NCI-H2227 (cell line): Measurements from ENCODE around the gene ARFGEF3.
"Not testable (repeated sequence)": the region's sequence is repeated elsewhere in the genome, so short reads cannot be mapped to it uniquely, and the experiment has no call there.

Experiments used
- DNase-seq: peaks from one replicate; lab custom pipeline; 2025; ENCODE audit not compliant: unreplicated experiment; lab: John Stamatoyannopoulos, UW

ARFGEF3 gene

DNA sequence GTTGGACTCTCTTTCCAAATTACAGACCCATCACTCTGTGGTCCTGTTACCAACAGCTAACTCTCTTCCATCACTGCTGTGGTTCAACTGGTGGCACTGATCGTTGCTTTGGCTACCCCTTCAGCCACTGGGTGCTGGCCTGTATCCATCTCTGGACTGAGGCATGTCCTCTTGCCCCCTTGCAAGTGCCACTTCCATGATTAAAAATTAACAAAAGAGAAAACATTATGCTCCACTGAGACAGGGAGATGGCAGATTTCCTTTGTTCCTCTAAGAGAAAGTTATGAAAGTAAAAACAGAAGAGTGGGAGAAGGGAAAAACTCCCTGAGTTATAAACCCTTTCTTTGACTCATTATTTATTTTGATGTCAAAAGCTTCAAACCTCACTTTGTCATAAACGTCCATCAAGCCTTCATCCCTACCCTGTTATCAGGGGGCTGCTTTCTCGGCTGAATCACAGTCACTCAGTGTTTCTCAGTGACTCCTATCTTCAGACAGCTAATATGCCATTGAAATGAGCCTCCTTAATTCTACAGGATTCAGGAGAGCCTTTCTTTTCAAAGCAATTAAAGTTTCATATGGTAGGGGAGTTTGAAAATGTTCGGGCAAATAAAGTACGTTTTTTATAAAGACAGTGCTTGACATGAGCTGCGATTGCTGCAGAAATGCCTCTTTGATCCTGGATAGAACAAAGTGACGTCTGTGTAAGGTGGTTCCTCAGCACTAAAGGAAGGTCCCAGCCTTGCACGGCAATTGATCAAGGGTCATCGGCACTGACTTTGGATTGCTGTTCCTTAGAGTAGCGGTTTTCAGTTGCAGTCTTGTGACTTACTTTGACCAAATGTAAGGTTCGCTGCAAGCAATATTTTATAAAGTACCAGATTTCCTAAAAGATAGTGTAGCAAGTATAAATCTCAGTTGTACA lies 106.5 kb downstream of the ARFGEF3 start:
- no peak for DNase-seq

DNA sequence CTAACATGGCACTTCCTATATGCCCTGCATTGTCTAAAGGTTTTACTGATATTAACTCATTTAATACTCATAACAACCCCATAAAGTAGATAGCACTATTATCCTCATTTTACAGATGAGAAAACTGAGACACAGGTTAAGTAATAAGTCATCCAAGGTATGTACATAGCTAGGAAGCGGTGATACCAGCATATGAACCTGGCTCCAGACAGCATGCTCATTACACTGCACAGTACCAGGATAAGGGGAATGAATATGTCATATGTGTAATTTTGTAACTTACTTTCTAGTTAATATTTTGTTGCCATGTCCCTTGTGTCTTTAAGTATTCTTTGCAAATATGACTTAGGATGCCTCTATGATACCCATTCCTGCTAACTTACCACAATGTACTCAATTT lies 109.7 kb downstream of the ARFGEF3 start:
- DNase-seq = no peak

DNA sequence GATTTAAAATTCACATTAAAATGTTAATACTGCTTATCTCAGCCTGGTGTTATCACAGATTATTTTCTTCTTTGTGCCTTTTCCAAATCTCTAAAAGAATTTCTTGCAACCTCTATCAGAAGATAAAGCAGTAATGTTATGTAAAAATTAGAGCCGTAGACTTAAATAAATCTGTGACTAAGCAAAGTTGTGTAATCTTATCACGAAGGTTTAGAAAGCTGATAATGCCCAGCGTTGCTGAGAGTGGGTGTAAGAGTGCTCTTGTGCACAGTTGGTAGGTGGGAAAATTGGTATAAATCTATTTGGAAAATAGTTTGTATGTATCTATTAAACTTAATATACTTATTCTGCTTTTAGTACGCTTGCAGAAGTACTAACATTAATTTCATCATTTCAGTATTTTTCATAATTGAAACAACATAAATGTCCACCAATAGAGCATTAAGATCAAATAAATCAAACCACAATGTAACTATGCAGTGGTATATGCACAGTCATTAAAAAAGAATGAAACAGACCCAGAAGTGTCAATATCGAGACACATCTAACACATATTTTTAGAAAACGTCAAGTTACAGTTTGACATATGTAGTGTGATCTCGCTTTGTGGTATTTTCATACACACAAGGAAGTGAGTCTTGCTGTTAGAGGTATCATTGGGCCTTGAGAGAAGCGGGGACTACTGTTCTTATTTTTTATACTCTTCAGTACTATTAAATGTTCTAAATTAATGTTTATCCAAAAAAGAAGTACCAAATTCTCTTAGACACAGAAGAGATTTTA lies 111.0 kb downstream of the ARFGEF3 start:
- no peak for DNase-seq

DNA sequence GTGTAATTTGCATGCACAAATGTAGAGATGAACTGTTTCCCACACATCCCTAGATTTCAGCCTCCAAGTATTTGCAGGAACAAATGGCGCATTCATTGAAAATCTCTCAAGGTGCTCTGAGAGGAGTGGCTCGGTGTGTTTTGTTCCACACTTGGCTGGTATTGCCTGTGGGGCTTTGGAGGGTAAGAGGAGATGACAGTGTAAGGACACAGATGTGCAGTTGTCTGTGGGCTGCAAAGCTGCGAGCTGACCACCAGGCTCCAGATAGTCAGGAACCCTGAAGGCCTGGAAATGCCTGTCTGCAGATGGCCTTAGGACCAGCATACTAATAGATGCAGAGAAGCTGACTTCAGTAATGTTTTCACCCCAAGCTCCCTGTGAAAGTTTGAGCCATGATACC lies 114.2 kb downstream of the ARFGEF3 start:
- no peak for DNase-seq

DNA sequence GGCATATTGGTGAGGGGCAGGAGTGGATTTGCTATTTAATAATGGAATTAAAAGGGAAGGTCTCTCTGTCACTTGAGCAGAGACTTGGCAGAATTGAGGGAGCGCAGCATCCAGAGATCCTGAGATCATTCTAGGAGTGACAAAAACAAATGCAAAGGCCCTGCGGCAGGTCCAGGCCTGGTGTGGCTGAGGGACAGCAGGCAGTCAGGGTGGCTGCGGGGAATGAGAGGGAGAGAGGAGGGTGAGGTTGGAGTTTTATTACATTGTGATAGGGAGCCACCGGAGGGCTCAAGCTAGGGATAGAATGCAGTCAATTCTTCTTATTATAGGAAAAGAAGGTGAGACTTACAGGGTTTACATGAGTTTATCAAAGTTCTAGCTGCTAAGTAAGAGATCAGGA lies 116.1 kb downstream of the ARFGEF3 start:
- DNase-seq = no peak

DNA sequence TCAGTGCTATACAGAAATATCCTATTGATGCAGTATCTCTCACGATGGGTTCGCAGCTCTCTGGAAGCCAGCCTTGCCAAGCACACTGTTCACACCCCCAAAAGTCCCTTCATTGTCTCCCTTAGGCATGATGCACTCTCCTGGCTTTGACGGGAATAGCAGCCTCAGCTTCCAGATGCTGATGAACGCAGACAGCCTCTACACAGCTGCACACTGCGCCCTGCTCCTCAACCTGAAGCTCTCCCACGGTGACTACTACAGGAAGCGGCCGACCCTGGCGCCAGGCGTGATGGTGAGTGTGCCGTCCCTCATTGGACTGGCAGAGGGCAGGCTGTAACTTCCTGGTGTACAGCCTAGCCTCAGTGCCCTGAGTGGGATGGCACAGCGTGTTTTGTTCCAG lies 116.6 kb downstream of the ARFGEF3 start:
- DNase-seq = no peak

DNA sequence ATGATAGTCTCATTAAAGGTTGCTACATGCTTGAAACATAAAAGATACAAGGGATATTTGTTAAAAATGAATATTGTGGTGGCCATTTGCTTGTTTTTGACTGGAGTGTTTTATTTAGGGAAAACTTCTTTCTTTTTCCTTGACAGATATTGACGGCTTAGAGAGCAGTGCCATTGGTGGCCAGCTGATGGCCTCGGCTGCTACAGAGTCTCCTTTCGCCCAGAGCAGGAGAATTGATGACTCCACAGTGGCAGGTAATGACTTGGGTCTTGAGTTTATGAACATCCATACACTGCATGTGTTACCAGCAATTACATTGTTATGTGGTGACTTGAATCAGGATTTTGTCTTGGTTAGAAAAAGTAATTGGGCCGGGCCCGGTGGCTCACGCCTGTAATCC lies 124.1 kb downstream of the ARFGEF3 start:
- DNase-seq = no peak

DNA sequence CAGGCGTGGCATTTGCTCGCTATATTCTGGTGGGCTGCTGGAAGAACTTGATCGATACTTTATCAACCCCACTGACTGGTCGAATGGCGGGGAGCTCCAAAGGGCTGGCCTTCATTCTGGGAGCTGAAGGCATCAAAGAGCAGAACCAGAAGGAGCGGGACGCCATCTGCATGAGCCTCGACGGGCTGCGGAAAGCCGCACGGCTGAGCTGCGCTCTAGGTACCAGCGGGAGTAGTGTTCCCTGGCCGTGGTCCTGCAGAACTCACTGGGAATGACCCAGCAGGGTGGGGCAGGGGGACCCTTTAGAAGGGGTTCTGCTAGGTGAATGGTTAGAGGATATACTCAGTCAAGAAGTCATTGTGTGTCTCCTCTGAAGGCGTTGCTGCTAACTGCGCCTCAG lies 125.0 kb downstream of the ARFGEF3 start:
- no peak for DNase-seq

DNA sequence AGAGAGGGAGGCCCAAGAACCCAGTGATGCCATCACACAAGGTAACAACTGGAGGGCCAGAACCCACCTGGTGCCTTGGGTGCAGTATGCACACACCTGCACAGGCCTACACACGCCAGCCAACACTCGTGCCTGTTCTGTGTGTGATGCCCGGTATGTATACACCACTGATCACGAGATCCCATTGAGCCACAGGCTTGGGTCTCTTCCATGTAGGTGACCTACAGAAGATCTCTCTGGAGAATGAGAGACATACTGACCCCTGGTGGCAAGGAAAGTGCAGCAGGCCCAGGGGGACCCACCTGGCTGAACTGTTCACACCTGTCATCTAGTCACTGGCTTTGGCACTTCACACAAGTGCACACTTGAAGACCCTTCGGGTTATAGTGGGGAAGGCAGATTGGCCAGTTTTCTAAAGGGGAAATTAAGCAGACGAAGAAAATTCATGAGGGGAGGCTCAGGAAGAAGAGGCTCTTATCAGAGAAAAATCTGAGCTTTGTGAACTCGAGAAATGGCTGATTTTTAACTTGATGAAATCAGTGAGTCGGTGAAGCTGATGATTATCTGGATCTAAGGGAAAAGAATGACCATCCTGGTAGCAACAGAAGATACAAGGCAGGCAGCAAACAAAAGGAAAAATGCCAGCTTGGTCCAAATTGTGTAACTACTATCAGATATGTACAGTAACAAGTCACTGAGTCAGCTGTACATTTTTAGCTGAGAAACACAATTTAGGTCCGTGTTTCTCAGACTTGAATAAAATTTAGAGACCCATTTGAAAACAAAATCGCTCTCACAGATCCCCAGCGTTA lies 125.6 kb downstream of the ARFGEF3 start:
- DNase-seq = no peak

DNA sequence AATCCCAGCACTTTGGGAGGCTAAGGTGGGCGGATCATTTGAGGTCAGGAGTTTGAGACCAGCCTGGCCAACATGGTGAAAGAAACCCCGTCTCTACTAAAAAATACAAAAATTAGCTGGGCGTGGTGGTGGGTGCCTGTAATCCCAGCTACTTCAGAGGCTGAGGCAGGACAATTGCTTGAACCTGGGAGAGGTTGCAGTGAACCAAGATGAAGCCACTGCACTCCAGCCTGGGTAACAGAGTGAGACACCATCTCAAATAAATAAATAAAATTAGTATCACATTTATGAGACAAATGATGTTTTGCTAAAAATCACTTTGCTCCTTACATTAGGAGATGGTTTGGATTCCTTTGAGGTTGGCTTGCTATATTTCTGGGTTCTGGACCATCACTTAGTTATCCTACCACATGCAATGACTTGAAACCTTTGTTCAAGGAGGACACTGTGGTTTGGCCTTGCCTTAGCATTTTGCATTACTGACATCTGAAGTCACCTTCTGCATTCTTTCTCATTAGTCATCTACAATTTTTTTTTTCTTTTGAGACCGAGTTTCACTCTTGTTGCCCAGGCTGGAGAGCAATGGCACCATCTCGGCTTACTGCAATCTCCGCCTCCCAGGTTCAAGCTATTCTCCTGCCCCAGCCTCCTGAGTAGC lies 126.8 kb downstream of the ARFGEF3 start:
- not testable (repeated sequence) for DNase-seq

DNA sequence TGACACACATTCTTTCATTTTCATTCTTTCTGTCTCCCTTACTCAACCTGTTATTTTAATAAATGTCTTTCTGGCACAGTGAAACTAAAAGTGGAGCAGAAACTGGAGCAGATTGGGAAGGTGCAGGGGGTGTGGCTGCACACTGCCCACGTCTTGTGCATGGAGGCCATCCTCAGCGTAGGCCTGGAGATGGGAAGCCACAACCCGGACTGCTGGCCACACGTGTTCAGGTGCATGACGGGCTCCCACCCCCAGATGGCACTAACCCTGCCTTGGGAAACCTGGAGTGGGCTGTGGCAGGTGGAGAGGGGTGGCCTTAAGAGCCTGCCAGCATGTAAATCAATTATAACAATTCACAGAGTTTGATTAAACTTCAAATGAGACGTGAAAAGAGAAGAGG lies 128.0 kb downstream of the ARFGEF3 start:
- no peak for DNase-seq

DNA sequence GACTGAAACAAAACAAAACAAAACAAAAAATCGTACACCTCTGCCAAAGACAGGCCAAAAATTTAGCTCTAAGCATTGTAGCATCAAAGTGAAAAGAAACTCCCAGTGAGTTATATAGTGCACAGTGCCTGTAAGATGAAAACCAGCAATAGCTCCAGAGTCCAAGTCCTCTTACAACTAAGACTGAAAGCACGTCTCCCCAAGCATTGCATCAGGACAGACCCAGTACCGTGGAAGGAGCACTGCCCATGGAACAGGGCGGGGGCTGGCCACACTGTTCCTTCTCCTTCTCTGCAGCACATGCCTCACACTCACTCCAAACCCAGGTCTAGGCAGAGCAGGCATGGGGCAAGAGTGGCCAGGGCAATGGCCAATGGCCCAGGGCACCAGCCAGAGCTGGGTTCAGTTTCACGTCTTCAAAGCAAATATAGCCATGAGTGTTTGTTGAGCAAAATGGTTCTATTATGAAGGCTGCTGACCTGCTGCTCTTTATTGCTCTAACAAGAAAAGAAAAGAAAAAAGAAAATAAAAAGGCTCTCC lies 128.8 kb downstream of the ARFGEF3 start:
- DNase-seq = no peak

DNA sequence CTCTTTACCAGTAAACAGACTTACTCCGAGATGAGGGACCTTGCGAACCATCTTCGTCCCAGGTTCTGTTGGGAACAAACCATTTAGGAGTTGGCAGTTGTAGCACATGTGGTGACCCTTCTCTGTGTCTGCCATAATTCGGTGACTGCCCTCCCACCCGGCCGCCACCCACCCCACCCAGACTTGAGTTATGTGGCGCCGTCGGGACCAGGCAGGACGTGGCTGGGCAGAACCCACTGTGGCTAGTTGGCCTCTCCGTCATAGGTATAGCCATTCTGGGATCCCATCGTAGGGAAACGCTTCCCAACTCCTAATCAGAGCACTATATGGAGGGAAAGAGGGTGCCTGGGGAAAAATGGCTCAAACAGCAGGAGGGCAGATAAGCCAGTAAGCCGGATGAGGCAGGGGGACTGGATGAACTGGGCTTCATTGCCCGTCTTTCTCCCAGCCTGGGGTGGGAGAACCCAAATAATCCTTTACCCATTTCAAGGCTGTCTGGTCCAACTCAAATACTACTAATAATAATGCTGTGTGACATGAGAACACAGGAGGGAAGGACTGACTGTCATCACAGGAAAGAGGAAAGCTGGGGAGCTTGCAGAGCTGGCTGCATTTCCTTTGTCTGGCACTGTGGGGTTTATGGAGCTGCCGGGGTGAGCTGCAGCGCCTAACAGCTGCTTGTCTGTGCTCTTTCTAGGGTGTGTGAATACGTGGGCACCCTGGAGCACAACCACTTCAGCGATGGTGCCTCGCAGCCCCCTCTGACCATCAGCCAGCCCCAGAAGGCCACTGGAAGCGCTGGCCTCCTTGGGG lies 129.5 kb downstream of the ARFGEF3 start:
- no peak for DNase-seq

DNA sequence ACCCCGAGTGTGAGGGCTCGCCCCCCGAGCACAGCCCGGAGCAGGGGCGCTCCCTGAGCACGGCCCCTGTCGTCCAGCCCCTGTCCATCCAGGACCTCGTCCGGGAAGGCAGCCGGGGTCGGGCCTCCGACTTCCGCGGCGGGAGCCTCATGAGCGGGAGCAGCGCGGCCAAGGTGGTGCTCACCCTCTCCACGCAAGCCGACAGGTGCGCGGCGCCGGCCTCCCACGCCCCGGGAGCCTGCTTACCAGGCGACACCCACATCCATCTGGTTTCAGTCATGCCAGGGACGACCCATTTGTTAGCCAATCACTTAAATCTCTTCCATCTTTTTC lies 130.1 kb downstream of the ARFGEF3 start:
- DNase-seq = no peak

DNA sequence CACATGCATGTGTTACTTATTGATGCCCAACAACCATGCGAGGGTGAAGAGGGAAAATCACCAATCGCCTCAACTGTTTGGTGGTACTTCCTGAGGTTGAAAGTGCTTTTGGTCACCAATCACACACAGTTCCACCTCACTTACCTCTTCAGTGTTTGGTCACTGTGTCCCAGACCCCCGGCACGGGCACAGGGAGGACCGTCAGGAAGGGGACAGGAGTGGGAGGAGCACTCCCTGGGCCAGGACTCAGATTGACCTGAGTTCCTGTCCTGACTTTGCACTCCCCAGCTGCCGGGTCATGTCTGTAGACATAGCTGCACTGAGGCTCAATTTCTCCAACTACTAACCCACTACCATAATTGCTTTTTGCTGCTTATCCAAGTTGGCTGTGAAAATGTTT lies 130.7 kb downstream of the ARFGEF3 start:
- no peak for DNase-seq

DNA sequence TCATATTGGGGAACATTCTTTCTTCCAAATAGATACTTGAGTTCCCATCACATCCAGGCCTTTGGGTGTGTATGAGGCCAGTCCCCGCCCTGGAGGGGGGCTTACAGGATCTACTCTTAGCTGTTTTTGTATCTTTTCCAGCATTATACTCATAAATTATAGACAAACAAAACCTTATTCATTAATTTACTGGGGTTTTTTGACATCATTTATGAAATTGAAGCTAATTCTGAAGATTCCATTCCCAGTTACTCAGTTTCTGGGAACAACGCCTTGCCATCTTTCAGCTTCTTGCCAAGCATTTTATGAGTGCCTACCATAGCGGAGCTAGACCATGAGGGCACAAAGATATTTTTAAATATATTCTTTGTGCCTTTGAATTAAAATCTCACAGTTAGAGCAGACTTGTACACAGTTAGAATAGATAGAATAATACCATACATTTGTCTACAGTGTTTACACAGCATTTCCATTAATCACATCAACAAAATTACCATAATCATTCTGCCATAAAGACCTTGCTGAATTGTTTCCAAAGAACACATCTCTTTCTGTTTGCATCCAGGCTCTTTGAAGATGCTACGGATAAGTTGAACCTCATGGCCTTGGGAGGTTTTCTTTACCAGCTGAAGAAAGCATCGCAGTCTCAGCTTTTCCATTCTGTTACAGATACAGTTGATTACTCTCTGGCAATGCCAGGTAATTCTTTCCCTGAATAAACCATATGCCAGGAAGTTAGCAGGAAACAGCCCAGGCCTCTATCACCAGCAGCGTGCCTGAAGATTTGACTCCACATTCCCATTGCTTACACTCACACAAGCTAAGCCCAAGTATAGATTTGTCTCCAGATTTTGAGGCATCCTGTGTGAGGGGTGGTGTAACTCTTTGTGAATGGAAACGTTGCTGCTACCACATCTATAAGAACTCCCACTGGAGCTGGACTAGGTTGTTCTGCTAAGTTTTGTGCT lies 132.0 kb downstream of the ARFGEF3 start:
- DNase-seq = no peak

DNA sequence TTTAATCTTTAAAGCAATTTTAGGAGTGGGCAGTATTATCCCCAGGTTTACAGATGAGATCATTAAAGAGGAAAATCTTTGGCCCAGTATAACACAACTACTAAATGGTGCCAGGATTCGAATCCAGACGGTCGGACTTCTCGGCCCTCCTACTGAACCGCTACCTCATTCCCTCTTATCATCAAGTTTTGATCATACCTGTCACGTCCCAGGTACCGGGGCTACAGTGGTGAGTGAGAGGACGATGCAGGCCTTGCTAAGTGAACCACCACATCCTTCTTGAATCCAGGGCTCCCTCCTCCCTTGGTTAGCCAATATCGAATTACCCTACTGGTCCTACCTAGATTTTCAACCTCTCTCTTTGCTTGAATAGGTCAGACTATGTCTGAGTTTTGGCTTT lies 134.6 kb downstream of the ARFGEF3 start:
- no peak for DNase-seq

DNA sequence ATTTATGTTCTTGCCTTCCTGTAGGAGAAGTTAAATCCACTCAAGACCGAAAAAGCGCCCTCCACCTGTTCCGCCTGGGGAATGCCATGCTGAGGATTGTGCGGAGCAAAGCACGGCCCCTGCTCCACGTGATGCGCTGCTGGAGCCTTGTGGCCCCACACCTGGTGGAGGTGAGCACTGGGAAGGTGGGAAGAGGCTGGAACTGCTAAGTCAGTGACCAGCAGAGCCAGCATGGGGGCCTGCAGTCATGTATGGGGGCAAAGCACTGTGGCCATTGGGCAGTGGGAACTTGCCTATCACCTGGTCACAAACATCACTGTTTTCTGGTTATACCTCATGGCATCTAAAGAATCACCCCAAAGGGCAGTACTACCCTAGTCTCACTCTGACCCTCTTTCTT lies 135.0 kb downstream of the ARFGEF3 start:
- DNase-seq = no peak
